K562 treated with DMSO at 1 percent for 48 hours (cell line): ENCODE data around the gene MARCKS. TPM values are rescaled to one million over a fixed set of nuclear protein-coding genes. Genes with fewer than 3 reads are reported as not detected.

Experiments
- total RNA-seq: library from RNA; unstranded; fragments of 300-600 nt; gene quantifications from 2 replicates; pipeline ENCODE4 v1.2.3, GENCODE V29; 2022; ENCODE audit warnings: low replicate concordance; ENCODE audit errors: extremely low read depth

Gene MARCKS, protein sequence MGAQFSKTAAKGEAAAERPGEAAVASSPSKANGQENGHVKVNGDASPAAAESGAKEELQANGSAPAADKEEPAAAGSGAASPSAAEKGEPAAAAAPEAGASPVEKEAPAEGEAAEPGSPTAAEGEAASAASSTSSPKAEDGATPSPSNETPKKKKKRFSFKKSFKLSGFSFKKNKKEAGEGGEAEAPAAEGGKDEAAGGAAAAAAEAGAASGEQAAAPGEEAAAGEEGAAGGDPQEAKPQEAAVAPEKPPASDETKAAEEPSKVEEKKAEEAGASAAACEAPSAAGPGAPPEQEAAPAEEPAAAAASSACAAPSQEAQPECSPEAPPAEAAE
- total RNA-seq = not detected in 2 replicates

DNA sequence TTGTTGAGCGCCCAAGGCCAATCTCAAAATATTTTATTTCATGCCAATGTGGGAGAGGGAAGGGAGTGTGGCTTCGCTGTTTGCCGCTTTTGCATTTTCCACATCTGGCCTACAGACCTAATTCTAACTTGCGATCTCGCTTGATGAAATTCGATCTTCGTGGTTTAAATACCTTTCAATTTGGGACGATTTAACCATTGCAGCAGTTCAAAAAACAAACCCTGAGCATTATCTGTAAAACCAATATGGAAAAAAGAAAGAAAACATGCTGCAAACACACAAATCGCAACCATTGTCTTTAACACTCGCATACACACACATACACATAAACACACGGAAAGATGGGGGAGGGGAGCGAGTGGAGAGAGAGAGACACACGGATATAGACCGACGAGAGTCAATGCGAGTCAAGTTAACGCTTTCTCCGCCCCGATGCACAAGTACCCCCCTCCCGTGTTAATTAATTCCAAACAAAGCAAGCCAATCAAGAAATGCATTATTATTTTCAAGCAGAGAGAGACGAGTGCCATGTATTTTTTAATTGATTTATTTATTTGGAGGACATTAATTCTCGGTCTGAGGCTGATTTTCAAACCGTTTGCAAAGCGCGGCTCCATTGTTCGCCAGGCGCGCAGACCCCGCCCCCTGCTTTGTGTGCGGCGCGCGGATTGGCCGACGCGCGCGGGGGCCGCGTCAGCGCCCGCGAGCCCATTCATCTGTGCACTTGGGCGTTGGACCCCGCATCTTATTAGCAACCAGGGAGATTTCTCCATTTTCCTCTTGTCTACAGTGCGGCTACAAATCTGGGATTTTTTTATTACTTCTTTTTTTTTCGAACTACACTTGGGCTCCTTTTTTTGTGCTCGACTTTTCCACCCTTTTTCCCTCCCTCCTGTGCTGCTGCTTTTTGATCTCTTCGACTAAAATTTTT is at the start of gene MARCKS:
TSS of gene MARCKS (plus strand) at position 721 of the 931 bp plus-strand sequence. CDS start 401 bp downstream, outside the sequence.

Other genes with a start within 250 kb of the MARCKS start
- not detected in 2 replicates for gene HDAC2, start 113.8 kb downstream of the MARCKS start, total RNA-seq